ENCODE measurements around the gene ZNF274. TPM values are rescaled to one million over a fixed set of nuclear protein-coding genes. Genes with fewer than 3 reads are reported as not detected.
A peak's percentile ranks its signal among the peaks of the same experiment; 100 is the strongest.
"Not testable (repeated sequence)": the region's sequence is repeated elsewhere in the genome, so short reads cannot be mapped to it uniquely, and the experiment has no call there.

The ZNF274 gene
- 10 to 100 TPM; 12.7 to 18.5 (median 14.4) TPM for total RNA-seq
- long read RNA-seq, transcript ZNF274-212 (8 exons, 2,538 nt): major isoform, 5 of 8 reads
- long read RNA-seq, partial matches to known transcripts: 0 of 8 reads
- long read RNA-seq, other reads (novel, unspliced or antisense): 3 of 8 reads

GRCh38 chr19:58182989-58183816 lies at the start of gene ZNF274:
TSS of gene ZNF274 (plus strand) at chr19:58183061. CDS start at chr19:58183966, 905 bp downstream.
- peak; percentile 96 to 98 (median 98) for DNase-seq
- Histone ChIP-seq H3K4me1 (peaks cover 0 to 6% (median 0%) of the 10 kb centered on the region in 4 donors), H3K9me3 (peaks cover 0 to 56% (median 24%) of the 10 kb centered on the region in 4 donors), H3K4me3 (peak within 1 kb of the TSS; percentile 75 to 97 (median 85)), H3K36me3 (peaks cover 0 to 23% (median 10%) of the 10 kb centered on the region in 4 donors), H3K27me3 (no peaks in the 10 kb centered on the region), H3K27ac (peak within 1 kb of the TSS; percentile 97 to 98 (median 97))
- ATAC-seq: peak; percentile 90 to 95 (median 94)
- WGBS (ENCODE audit: insufficient coverage, low coverage, low lambda C conversion rate, missing lambda C conversion rate): 0% methylated on average over 11 of the region's 80 CpGs
- intact Hi-C loops (cut with DNase I): no loop called here
- TF ChIP-seq POLR2A (IDR thresholded peaks at IDR 0.05) (peak; percentile 94), CTCF (IDR thresholded peaks at IDR 0.05) (no peak)

- peaks cover 0 to 48% (median 6%) of the 10 kb centered on the region in 4 donors for H3K36me3 ChIP-seq
- H3K4me3 ChIP-seq: no peak overlapping the region
- H3K9me3 ChIP-seq: peaks cover 0 to 78% (median 37%) of the 10 kb centered on the region in 4 donors
- H3K27ac ChIP-seq: no peak overlapping the region
- H3K27me3 ChIP-seq: no peaks in the 10 kb centered on the region
- no peak for TF ChIP-seq POLR2A (IDR thresholded peaks at IDR 0.05)
- no peak for TF ChIP-seq CTCF (IDR thresholded peaks at IDR 0.05)
- ATAC-seq (no peak), DNase-seq (no peak)
- no peaks in the 10 kb centered on the region for H3K4me1 ChIP-seq
- intact Hi-C loops (cut with DNase I): no loop called here
- WGBS (ENCODE audit: insufficient coverage, low coverage, low lambda C conversion rate, missing lambda C conversion rate): 91% methylated on average over 1 of the region's 1 CpG
Measured at GRCh38 chr19:58134244-58134643, 48.6 kb upstream of the ZNF274 start.

GRCh38 chr19:58145849-58146248 lies 37.0 kb upstream of the ZNF274 start:
- DNase-seq: no peak

GRCh38 chr19:58147475-58147874 lies 35.4 kb upstream of the ZNF274 start:
- H3K36me3 ChIP-seq; DNase-seq; H3K4me3 ChIP-seq; ATAC-seq; H3K27ac ChIP-seq; H3K27me3 ChIP-seq; intact Hi-C loops (cut with DNase I): not testable (repeated sequence)
- WGBS (ENCODE audit: insufficient coverage, low coverage, low lambda C conversion rate, missing lambda C conversion rate): no CpG with 5 or more reads among the region's 28 CpGs
- Histone ChIP-seq H3K4me1 (peaks cover 0 to 11% (median 0%) of the 10 kb centered on the region in 4 donors), H3K9me3 (peaks cover 0 to 21% (median 5%) of the 10 kb centered on the region in 4 donors)

More at GRCh38 chr19:58145849-58146248, 37.0 kb upstream of the ZNF274 start:
- no peaks in the 10 kb centered on the region for H3K27me3 ChIP-seq
- TF ChIP-seq CTCF (IDR thresholded peaks at IDR 0.05) (no peak), POLR2A (IDR thresholded peaks at IDR 0.05) (no peak)
- peaks cover 0 to 28% (median 5%) of the 10 kb centered on the region in 4 donors for H3K9me3 ChIP-seq
- ATAC-seq: no peak
- H3K4me3 ChIP-seq: no peak overlapping the region
- H3K4me1 ChIP-seq: peaks cover 0 to 7% (median 0%) of the 10 kb centered on the region in 4 donors
- intact Hi-C loops (cut with DNase I): no loop called here
- H3K36me3 ChIP-seq: peaks cover 0 to 13% (median 5%) of the 10 kb centered on the region in 4 donors
- H3K27ac ChIP-seq: no peak overlapping the region
- 94% methylated on average over 2 of the region's 3 CpGs for WGBS (ENCODE audit: insufficient coverage, low coverage, low lambda C conversion rate, missing lambda C conversion rate)
